Measurements from ENCODE around the gene ELMO1. TPM values are rescaled to one million over a fixed set of nuclear protein-coding genes. Genes with fewer than 3 reads are reported as not detected.

Gene ELMO1
- total and polyA plus RNA-seq, 4 donors: 29.2 to 98.3 (median 86.8) TPM

GRCh38 chr7:36884351-36884750 lies 564.3 kb downstream of the ELMO1 start:
- 80% methylated on average over 1 of the region's 5 CpGs for WGBS (ENCODE audit: insufficient coverage)
- no peak for DNase-seq (ENCODE audit: low read depth in 4 of 6, low spot score in 6 of 6)
- H3K36me3 ChIP-seq (ENCODE audit: control insufficient read depth, insufficient read depth, low read length): no peaks in the 10 kb centered on the region
- H3K27ac ChIP-seq (ENCODE audit: low read depth, low read length): no peak overlapping the region
- H3K4me3 ChIP-seq (ENCODE audit: low read depth, low read length): no peak overlapping the region
- H3K9me3 ChIP-seq (ENCODE audit: control insufficient read depth, insufficient read depth, low read length): no peaks in the 10 kb centered on the region
- no peaks in the 10 kb centered on the region for H3K27me3 ChIP-seq (ENCODE audit: control insufficient read depth, insufficient read depth, low read length)
- H3K4me1 ChIP-seq (ENCODE audit: control insufficient read depth, insufficient read depth, low read length): no peaks in the 10 kb centered on the region

GRCh38 chr7:36881233-36881874 lies 567.3 kb downstream of the ELMO1 start:
- H3K36me3 ChIP-seq (ENCODE audit: control insufficient read depth, insufficient read depth, low read length): no peaks in the 10 kb centered on the region
- H3K4me3 ChIP-seq (ENCODE audit: low read depth, low read length): no peak overlapping the region

GRCh38 chr7:36880108-36880507 lies 568.6 kb downstream of the ELMO1 start:
- no peaks in the 10 kb centered on the region for H3K36me3 ChIP-seq (ENCODE audit: control insufficient read depth, insufficient read depth, low read length)
- no peak overlapping the region for H3K4me3 ChIP-seq (ENCODE audit: low read depth, low read length)
- no peak overlapping the region for H3K27ac ChIP-seq (ENCODE audit: low read depth, low read length)
- H3K4me1 ChIP-seq (ENCODE audit: control insufficient read depth, insufficient read depth, low read length): no peaks in the 10 kb centered on the region
- no peaks in the 10 kb centered on the region for H3K9me3 ChIP-seq (ENCODE audit: control insufficient read depth, insufficient read depth, low read length)
- no peaks in the 10 kb centered on the region for H3K27me3 ChIP-seq (ENCODE audit: control insufficient read depth, insufficient read depth, low read length)
- no peak for DNase-seq (ENCODE audit: low read depth in 4 of 6, low spot score in 6 of 6)
- WGBS (ENCODE audit: insufficient coverage): 94% methylated on average over 2 of the region's 3 CpGs

More at GRCh38 chr7:36881233-36881874, 567.3 kb downstream of the ELMO1 start:
- peak in 2 of 6 donors; percentile 46 to 72 for DNase-seq (ENCODE audit: low read depth in 4 of 6, low spot score in 6 of 6)
- no peaks in the 10 kb centered on the region for H3K4me1 ChIP-seq (ENCODE audit: control insufficient read depth, insufficient read depth, low read length)
- 40% methylated on average over 4 of the region's 11 CpGs for WGBS (ENCODE audit: insufficient coverage)
- no peaks in the 10 kb centered on the region for H3K9me3 ChIP-seq (ENCODE audit: control insufficient read depth, insufficient read depth, low read length)
- no peak overlapping the region for H3K27ac ChIP-seq (ENCODE audit: low read depth, low read length)
- no peaks in the 10 kb centered on the region for H3K27me3 ChIP-seq (ENCODE audit: control insufficient read depth, insufficient read depth, low read length)

GRCh38 chr7:36879021-36879420 lies 569.6 kb downstream of the ELMO1 start:
- H3K4me3 ChIP-seq (ENCODE audit: low read depth, low read length): no peak overlapping the region
- no peaks in the 10 kb centered on the region for H3K27me3 ChIP-seq (ENCODE audit: control insufficient read depth, insufficient read depth, low read length)
- no peaks in the 10 kb centered on the region for H3K36me3 ChIP-seq (ENCODE audit: control insufficient read depth, insufficient read depth, low read length)
- H3K4me1 ChIP-seq (ENCODE audit: control insufficient read depth, insufficient read depth, low read length): no peaks in the 10 kb centered on the region
- DNase-seq (ENCODE audit: low read depth in 4 of 6, low spot score in 6 of 6): no peak
- H3K27ac ChIP-seq (ENCODE audit: low read depth, low read length): no peak overlapping the region
- no peaks in the 10 kb centered on the region for H3K9me3 ChIP-seq (ENCODE audit: control insufficient read depth, insufficient read depth, low read length)
- WGBS (ENCODE audit: insufficient coverage): 65% methylated on average over 4 of the region's 4 CpGs

GRCh38 chr7:36878288-36878687 lies 570.4 kb downstream of the ELMO1 start:
- no peak for DNase-seq (ENCODE audit: low read depth in 4 of 6, low spot score in 6 of 6)
- Histone ChIP-seq H3K4me3 (ENCODE audit: low read depth, low read length) (no peak overlapping the region), H3K27me3 (ENCODE audit: control insufficient read depth, insufficient read depth, low read length) (no peaks in the 10 kb centered on the region), H3K4me1 (ENCODE audit: control insufficient read depth, insufficient read depth, low read length) (no peaks in the 10 kb centered on the region), H3K9me3 (ENCODE audit: control insufficient read depth, insufficient read depth, low read length) (no peaks in the 10 kb centered on the region), H3K36me3 (ENCODE audit: control insufficient read depth, insufficient read depth, low read length) (no peaks in the 10 kb centered on the region), H3K27ac (ENCODE audit: low read depth, low read length) (no peak overlapping the region)
- no CpG with 5 or more reads among the region's 2 CpGs for WGBS (ENCODE audit: insufficient coverage)

- WGBS (ENCODE audit: insufficient coverage): no CpG with 5 or more reads among the region's 2 CpGs
- Histone ChIP-seq H3K27me3 (ENCODE audit: control insufficient read depth, insufficient read depth, low read length) (no peaks in the 10 kb centered on the region), H3K9me3 (ENCODE audit: control insufficient read depth, insufficient read depth, low read length) (no peaks in the 10 kb centered on the region), H3K27ac (ENCODE audit: low read depth, low read length) (no peak overlapping the region), H3K36me3 (ENCODE audit: control insufficient read depth, insufficient read depth, low read length) (no peaks in the 10 kb centered on the region), H3K4me3 (ENCODE audit: low read depth, low read length) (no peak overlapping the region), H3K4me1 (ENCODE audit: control insufficient read depth, insufficient read depth, low read length) (no peaks in the 10 kb centered on the region)
- no peak for DNase-seq (ENCODE audit: low read depth in 4 of 6, low spot score in 6 of 6)
Observed at GRCh38 chr7:36875794-36876193, 572.9 kb downstream of the ELMO1 start.

GRCh38 chr7:36874041-36874440 lies 574.6 kb downstream of the ELMO1 start:
- no peaks in the 10 kb centered on the region for H3K4me1 ChIP-seq (ENCODE audit: control insufficient read depth, insufficient read depth, low read length)

GRCh38 chr7:36871863-36872262 lies 576.8 kb downstream of the ELMO1 start:
- Histone ChIP-seq H3K9me3 (ENCODE audit: control insufficient read depth, insufficient read depth, low read length) (no peaks in the 10 kb centered on the region), H3K4me3 (ENCODE audit: low read depth, low read length) (no peak overlapping the region), H3K27me3 (ENCODE audit: control insufficient read depth, insufficient read depth, low read length) (no peaks in the 10 kb centered on the region), H3K4me1 (ENCODE audit: control insufficient read depth, insufficient read depth, low read length) (no peaks in the 10 kb centered on the region), H3K36me3 (ENCODE audit: control insufficient read depth, insufficient read depth, low read length) (peaks cover 6% of the 10 kb centered on the region), H3K27ac (ENCODE audit: low read depth, low read length) (no peak overlapping the region)
- no peak for DNase-seq (ENCODE audit: low read depth in 4 of 6, low spot score in 6 of 6)

More at GRCh38 chr7:36874041-36874440, 574.6 kb downstream of the ELMO1 start:
- Histone ChIP-seq H3K4me3 (ENCODE audit: low read depth, low read length) (no peak overlapping the region), H3K27me3 (ENCODE audit: control insufficient read depth, insufficient read depth, low read length) (no peaks in the 10 kb centered on the region), H3K36me3 (ENCODE audit: control insufficient read depth, insufficient read depth, low read length) (peaks cover under 1% of the 10 kb centered on the region), H3K9me3 (ENCODE audit: control insufficient read depth, insufficient read depth, low read length) (no peaks in the 10 kb centered on the region), H3K27ac (ENCODE audit: low read depth, low read length) (no peak overlapping the region)
- no peak for DNase-seq (ENCODE audit: low read depth in 4 of 6, low spot score in 6 of 6)
- no CpG with 5 or more reads among the region's 2 CpGs for WGBS (ENCODE audit: insufficient coverage)

- no peaks in the 10 kb centered on the region for H3K4me1 ChIP-seq (ENCODE audit: control insufficient read depth, insufficient read depth, low read length)
- H3K9me3 ChIP-seq (ENCODE audit: control insufficient read depth, insufficient read depth, low read length): no peaks in the 10 kb centered on the region
- H3K4me3 ChIP-seq (ENCODE audit: low read depth, low read length): no peak overlapping the region
- H3K27me3 ChIP-seq (ENCODE audit: control insufficient read depth, insufficient read depth, low read length): no peaks in the 10 kb centered on the region
- WGBS (ENCODE audit: insufficient coverage): no CpG with 5 or more reads among the region's 1 CpG
- DNase-seq (ENCODE audit: low read depth in 4 of 6, low spot score in 6 of 6): no peak
- no peak overlapping the region for H3K27ac ChIP-seq (ENCODE audit: low read depth, low read length)
- peaks cover 6% of the 10 kb centered on the region for H3K36me3 ChIP-seq (ENCODE audit: control insufficient read depth, insufficient read depth, low read length)
Observed at GRCh38 chr7:36871355-36871738, 577.3 kb downstream of the ELMO1 start.

- Histone ChIP-seq H3K36me3 (ENCODE audit: control insufficient read depth, insufficient read depth, low read length) (peaks cover 6% of the 10 kb centered on the region), H3K9me3 (ENCODE audit: control insufficient read depth, insufficient read depth, low read length) (no peaks in the 10 kb centered on the region), H3K27me3 (ENCODE audit: control insufficient read depth, insufficient read depth, low read length) (no peaks in the 10 kb centered on the region), H3K4me3 (ENCODE audit: low read depth, low read length) (no peak overlapping the region), H3K4me1 (ENCODE audit: control insufficient read depth, insufficient read depth, low read length) (no peaks in the 10 kb centered on the region), H3K27ac (ENCODE audit: low read depth, low read length) (no peak overlapping the region)
- DNase-seq (ENCODE audit: low read depth in 4 of 6, low spot score in 6 of 6): no peak
- WGBS (ENCODE audit: insufficient coverage): 86% methylated on average over 1 of the region's 1 CpG
Observed at GRCh38 chr7:36870625-36871354, 577.9 kb downstream of the ELMO1 start.
